ENCODE results near the gene RASGRF1. TPM values are rescaled to one million over a fixed set of nuclear protein-coding genes. Genes with fewer than 3 reads are reported as not detected.

RASGRF1 gene
- total RNA-seq, 1 donor from 2014 or later = not detected

DNA sequence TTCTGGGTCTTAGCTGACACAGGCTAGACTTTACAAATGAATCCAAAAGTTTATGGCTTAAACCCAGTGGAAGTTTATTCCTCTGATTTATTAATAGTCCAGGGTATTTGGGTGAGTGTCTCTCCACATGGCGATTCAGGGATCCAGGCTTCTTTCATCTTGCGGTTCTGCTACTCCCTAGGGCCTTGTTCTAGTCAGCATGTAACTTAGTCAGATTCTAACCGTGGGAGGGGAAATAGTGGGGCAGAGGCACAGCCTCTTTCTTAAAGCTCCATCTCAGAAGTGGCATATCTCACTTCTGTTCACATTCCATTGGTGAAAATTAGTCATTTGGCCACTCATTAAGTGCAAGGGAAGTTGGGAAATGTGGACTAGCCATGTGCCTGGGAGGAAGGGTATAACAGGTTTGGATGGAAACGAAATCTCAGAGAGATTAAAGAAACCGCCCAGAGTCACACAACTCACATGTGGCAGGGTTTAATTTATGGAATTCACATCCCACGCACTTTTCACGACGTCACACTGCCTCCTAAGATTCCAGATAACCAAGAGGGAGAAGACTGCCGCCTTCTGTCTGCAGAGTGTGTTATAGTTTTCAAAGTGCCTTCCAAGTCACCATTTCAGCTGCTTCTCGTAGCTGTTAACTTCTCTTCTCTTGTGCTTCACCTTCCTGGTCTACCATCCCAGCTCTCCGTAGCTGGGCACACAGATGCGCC lies 11.4 kb upstream of the RASGRF1 start:
- intact Hi-C loops (cut with micrococcal nuclease) = no loop called here

DNA sequence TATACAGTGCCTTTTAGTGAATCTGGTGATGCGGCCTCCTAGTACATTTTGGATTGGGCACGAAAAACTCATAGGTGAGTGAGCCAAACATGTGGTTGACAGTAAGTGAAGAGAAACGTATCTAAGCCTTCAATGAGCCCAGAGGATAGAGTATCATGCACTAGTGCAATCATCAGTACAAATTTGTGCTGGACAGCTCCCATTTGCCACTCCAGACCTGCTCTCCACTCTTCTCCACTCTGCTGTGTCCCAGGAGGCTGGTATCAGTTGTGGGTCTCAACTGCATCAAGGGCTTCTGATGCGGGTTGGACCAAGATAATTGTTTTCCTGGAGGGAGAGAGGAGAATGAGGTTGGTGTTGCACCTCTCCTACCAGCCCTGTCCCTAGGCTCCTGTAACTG lies 9.1 kb upstream of the RASGRF1 start:
- intact Hi-C loops (cut with micrococcal nuclease) = no loop called here

DNA sequence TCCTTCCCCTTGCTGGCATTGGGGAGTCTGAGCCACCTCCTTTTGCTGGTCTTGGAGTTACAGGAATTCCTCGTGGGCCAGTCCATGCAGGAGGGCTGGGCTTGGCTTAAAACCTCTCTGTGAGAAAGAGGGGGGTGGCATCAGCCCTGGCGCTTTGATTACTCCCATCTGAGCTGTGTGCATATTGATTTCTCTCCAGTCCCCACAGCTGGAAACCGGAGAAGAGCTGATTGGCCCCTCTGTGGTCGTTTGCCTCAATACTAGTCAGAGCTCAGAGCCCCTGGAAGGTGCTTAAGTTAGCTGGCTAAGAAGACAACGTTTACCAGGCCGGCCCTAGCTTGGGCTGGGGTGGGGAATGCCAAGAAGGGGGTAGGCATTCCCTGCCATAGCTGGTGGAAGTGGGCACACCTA lies 4.0 kb upstream of the RASGRF1 start:
- intact Hi-C loops (cut with micrococcal nuclease) = loop anchor here (5.0 kb wide), 1 partner anchor 67 kb away; no protein-coding TSS in a partner anchor

DNA sequence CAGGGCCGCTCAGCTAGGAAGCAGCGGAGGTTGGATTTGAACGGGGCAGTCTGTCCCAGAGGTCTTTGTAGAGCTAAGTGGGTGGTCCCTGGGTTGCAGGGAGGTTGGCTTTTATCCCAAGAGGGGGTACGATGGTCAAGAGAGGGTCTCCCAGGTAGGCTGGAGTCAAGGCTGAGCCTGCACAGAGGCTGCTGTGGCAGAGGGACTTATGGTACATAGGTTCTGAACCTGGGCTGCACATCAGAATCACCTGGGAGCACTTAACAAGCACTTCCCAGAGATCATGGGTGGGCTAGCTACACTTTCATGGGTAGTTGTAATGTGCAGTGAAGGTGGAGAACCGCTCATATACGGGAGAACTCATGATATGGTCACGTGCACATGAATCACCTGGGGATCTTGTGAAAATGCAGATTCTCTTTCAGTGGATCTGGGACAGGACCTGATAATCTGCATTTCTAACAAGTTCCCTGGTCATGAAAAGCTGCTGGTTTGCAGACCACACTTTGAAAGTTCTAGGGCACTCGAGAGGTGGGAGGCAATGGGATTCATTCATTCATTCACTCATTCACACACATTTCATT lies 2.9 kb upstream of the RASGRF1 start:
- intact Hi-C loops (cut with micrococcal nuclease) = loop anchor here (5.0 kb wide), 1 partner anchor 66 kb away; no protein-coding TSS in a partner anchor

DNA sequence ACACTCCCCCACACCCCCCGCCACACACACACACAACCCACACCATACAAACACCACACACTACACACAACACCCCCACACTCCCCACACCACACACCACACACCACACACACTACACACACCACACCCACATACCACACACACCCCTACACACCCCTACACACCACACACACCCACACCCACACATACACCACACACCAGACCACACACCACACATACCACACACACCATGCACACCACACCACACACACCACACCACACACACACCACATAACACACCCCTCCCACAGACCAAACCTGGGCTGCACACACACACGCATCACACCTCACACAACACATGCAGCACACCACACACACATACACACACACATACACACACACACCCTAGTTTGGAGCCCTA lies 1.8 kb upstream of the RASGRF1 start:
- intact Hi-C loops (cut with micrococcal nuclease) = loop anchor here (5.0 kb wide), 1 partner anchor 65 kb away; no protein-coding TSS in a partner anchor

GRCh38 chr15:79091204-79091867 lies 756 bp upstream of the RASGRF1 start:
- intact Hi-C loops (cut with micrococcal nuclease) = loop anchor here (5.0 kb wide), 1 partner anchor 64 kb away; no protein-coding TSS in a partner anchor

DNA sequence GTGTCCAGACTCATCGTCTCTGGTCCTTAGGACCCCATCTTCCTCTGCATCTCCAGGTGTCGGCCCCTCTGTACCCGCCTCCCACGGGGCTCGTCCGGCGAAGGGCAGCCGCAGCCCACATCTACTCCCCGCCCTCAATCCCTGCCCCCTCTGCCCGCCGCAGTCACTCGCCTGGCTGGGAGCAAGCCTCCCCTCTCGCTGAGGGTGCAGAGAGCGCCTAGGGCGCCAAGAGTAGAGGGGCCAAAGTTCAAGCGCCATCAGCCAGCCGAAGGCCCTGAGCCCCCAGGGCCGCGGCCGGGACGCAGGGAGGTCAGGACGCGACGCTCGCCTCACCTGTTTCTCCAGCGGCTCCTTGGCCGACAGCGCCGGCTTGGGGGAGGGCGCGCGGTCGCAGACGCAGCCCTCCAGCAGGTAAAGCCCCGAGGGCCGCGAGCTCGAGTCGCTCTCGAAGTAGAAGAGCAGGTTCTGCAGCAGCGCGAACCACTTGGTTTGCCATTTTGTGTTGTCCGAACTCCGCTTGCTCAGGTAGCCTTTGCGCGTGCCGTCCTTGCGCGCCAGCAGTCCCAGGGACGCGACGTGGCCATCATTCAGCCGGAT lies 592 bp downstream of the RASGRF1 start:
- intact Hi-C loops (cut with micrococcal nuclease) = loop anchor here (5.0 kb wide), 1 partner anchor 63 kb away; no protein-coding TSS in a partner anchor

GRCh38 chr15:79089331-79089889 lies 1.2 kb downstream of the RASGRF1 start:
- intact Hi-C loops (cut with micrococcal nuclease) = no loop called here

DNA sequence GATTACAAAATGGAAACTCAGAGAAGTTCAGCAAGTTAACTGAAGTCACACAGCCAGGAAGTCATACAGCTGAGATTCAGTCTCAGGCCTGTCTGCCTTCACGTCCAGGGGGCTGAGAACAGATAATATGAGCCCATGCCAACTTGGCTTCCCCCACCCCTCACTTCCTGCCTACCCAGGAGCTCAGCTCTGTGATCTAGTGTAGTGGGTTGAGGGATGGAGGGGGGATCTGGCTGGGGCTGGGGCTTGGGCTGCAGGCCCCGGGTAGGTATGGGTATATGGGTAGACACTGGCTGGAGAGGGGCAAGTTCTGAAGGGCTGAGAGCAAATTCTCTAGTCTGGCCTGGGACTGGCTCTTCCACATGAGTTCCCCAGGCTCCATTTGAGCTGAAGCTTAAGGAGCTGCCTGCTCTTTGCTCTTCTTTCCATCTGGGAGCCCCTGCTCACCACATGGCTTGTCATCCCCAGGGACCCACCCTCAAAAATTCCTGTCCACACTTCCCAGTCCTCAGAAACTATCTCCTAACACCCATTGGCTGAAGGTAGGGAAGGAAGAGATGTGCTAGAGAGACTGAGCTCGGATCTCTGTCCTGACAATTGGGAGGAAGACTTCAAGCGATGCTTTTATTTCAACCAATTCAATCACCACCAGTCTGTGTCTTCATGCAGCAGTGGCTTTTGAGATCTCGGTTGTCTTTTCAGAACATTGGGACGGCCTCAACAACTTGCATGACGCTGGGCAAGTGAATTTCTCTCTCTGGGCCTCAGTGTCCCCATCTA lies 2.0 kb downstream of the RASGRF1 start:
- intact Hi-C loops (cut with micrococcal nuclease) = no loop called here

DNA sequence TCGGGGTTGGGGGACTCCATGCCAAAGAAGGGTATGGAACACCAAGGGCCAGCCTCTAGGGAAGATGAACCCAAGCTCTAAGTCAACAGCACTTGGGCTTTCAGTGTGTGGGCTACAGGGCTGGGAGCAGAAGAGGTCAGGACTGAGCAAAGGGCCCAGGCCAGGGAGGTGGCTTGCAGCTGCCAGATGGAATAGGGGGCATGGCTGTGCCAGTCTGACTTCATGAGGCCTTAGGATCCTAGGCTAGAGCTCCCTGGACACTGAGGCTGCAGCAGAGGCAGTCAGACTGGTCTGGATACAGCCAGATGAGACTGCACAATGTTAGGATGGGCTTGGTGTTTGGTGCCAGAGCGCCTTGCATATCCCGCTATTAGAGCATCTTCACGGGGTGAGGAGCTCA lies 3.8 kb downstream of the RASGRF1 start:
- intact Hi-C loops (cut with micrococcal nuclease) = no loop called here

- intact Hi-C loops (cut with micrococcal nuclease) = no loop called here
Measured at GRCh38 chr15:79084308-79084968, 6.1 kb downstream of the RASGRF1 start.

GRCh38 chr15:79083154-79083553 lies 7.4 kb downstream of the RASGRF1 start:
- intact Hi-C loops (cut with micrococcal nuclease) = no loop called here

- intact Hi-C loops (cut with micrococcal nuclease) = no loop called here
Measured at GRCh38 chr15:79082363-79083070, 8.1 kb downstream of the RASGRF1 start.

GRCh38 chr15:79078763-79079410 lies 11.7 kb downstream of the RASGRF1 start:
- intact Hi-C loops (cut with micrococcal nuclease) = no loop called here

DNA sequence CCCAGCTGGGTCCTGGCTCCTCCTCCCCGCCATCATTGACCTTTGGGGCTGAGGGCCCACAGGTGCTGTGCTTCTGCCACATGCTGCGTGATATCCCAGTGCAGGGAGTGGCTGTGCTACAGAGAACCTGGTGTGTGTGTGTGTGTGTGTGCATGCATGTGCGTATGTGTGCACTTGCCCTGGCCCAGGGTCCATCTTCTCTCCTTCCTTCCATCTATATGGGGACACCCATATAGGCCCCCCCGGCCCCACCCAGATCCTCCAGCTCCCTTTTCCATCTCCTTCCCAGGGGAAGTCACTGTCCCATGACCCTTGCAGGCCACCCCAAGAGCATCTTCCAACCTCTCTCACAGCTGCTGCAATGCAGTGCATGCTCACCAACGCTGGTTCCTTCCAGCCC lies 12.6 kb downstream of the RASGRF1 start:
- intact Hi-C loops (cut with micrococcal nuclease) = no loop called here

- intact Hi-C loops (cut with micrococcal nuclease) = no loop called here
Measured at GRCh38 chr15:79076661-79077060, 13.9 kb downstream of the RASGRF1 start.

GRCh38 chr15:79075256-79075655 lies 15.3 kb downstream of the RASGRF1 start:
- intact Hi-C loops (cut with micrococcal nuclease) = no loop called here

GRCh38 chr15:79073336-79073735 lies 17.2 kb downstream of the RASGRF1 start:
- intact Hi-C loops (cut with micrococcal nuclease) = no loop called here

GRCh38 chr15:79071901-79072300 lies 18.7 kb downstream of the RASGRF1 start:
- intact Hi-C loops (cut with micrococcal nuclease) = no loop called here

Data from T-helper 2 cell treated with Interferon-gamma antibody and Interleukin-4, amounts not matched to agents 100 ng/mL and 5 ng/mL, for 36 hours (primary cell).